H9 (cell line): ENCODE data around the gene ISM2. TPM values are rescaled to one million over a fixed set of nuclear protein-coding genes. Genes with fewer than 3 reads are reported as not detected.
"Not testable (repeated sequence)": the region's sequence is repeated elsewhere in the genome, so short reads cannot be mapped to it uniquely, and the experiment has no call there.

Experiments used
- DNase-seq: peaks from one replicate; pipeline ENCODE4 v3.0.0-alpha.2; 2017
- H2AFZ ChIP-seq: one replicate; pipeline ENCODE4 v1.6.1; 2013; ENCODE audit warnings: mild to moderate bottlenecking, low read length, control low read depth, moderate library complexity
- H2AK5ac ChIP-seq: 2 replicates; pipeline ENCODE4 v1.6.1; 2013; ENCODE audit warnings: low read length, control low read depth, mixed read lengths; ENCODE audit not compliant: insufficient read length
- H2BK120ac ChIP-seq: one replicate; pipeline ENCODE4 v1.6.1; 2013; ENCODE audit warnings: low read depth, mild to moderate bottlenecking, low read length, control low read depth, inconsistent platforms; ENCODE audit not compliant: poor library complexity, severe bottlenecking
- H2BK12ac ChIP-seq: 2 replicates; pipeline ENCODE4 v1.6.1; 2013; ENCODE audit warnings: low read length, control low read depth, mixed read lengths, low read depth; ENCODE audit not compliant: insufficient read length
- H2BK15ac ChIP-seq: 2 replicates; pipeline ENCODE4 v1.6.1; 2013; ENCODE audit warnings: low read depth, low read length, control low read depth
- H2BK20ac ChIP-seq: one replicate; pipeline ENCODE4 v1.6.1; 2013; ENCODE audit warnings: low read depth, mild to moderate bottlenecking, low read length, control low read depth, inconsistent platforms; ENCODE audit not compliant: poor library complexity, severe bottlenecking
- H2BK5ac ChIP-seq: 2 replicates; pipeline ENCODE4 v1.6.1; 2013; ENCODE audit warnings: low read length, control low read depth, mixed read lengths; ENCODE audit not compliant: insufficient read length
- H3K14ac ChIP-seq: 2 replicates; pipeline ENCODE4 v1.6.1; 2013; ENCODE audit warnings: low read length, control low read depth; ENCODE audit not compliant: insufficient read depth
- H3K18ac ChIP-seq: 2 replicates; pipeline ENCODE4 v1.6.1; 2013; ENCODE audit warnings: low read depth, mild to moderate bottlenecking, mixed read lengths, low read length, control low read depth; ENCODE audit not compliant: insufficient read length
- H3K23ac ChIP-seq: 2 replicates; pipeline ENCODE4 v1.6.1; 2013; ENCODE audit warnings: low read length, control low read depth, mixed read lengths, low read depth; ENCODE audit not compliant: insufficient read length
- H3K23me2 ChIP-seq: 2 replicates; pipeline ENCODE4 v1.6.1; 2013; ENCODE audit warnings: low read depth, mild to moderate bottlenecking, mixed read lengths, low read length, control low read depth; ENCODE audit not compliant: insufficient read length, poor library complexity, severe bottlenecking
- H3K27ac ChIP-seq: 2 replicates; pipeline ENCODE4 v1.5.1; 2013; ENCODE audit warnings: low read length, control low read depth, mixed read lengths, low read depth; ENCODE audit not compliant: insufficient read length
- H3K27me3 ChIP-seq: 2 replicates; pipeline ENCODE4 v1.6.1; 2013; ENCODE audit warnings: low read length, control low read depth, inconsistent platforms; ENCODE audit not compliant: insufficient read depth
- H3K4ac ChIP-seq: 2 replicates; pipeline ENCODE4 v1.6.1; 2013; ENCODE audit warnings: low read depth, mild to moderate bottlenecking, control low read depth, inconsistent platforms, low read length, moderate library complexity
- H3K4me1 ChIP-seq: 2 replicates; pipeline ENCODE4 v1.6.1; 2013; ENCODE audit warnings: low read length, control low read depth, inconsistent platforms; ENCODE audit not compliant: insufficient read depth
- H3K4me2 ChIP-seq: 2 replicates; pipeline ENCODE4 v1.6.1; 2013; ENCODE audit warnings: low read length, control low read depth, mixed read lengths; ENCODE audit not compliant: insufficient read length, insufficient read depth
- H3K56ac ChIP-seq: 2 replicates; pipeline ENCODE4 v1.6.1; 2013; ENCODE audit warnings: low read depth, mild to moderate bottlenecking, mixed read lengths, low read length, control low read depth; ENCODE audit not compliant: insufficient read length
- H3K79me1 ChIP-seq: 2 replicates; pipeline ENCODE4 v1.6.1; 2013; ENCODE audit warnings: low read depth, mild to moderate bottlenecking, moderate library complexity, low read length, control low read depth, inconsistent platforms; ENCODE audit not compliant: insufficient read depth, poor library complexity, severe bottlenecking
- H3K79me2 ChIP-seq: 2 replicates; pipeline ENCODE4 v1.6.1; 2013; ENCODE audit warnings: low read length, control low read depth, inconsistent platforms; ENCODE audit not compliant: insufficient read depth
- H3K9ac ChIP-seq: 2 replicates; pipeline ENCODE4 v1.6.1; 2013; ENCODE audit warnings: low read length, control low read depth, mixed read lengths; ENCODE audit not compliant: insufficient read length; ENCODE audit errors: extremely low read depth
- H3K9me3 ChIP-seq: one replicate; pipeline ENCODE4 v1.6.1; 2013; ENCODE audit warnings: low read depth, low read length, inconsistent platforms; ENCODE audit not compliant: control insufficient read depth
- H3T11ph ChIP-seq: one replicate; pipeline ENCODE4 v1.6.1; 2013; ENCODE audit warnings: mild to moderate bottlenecking, low read length, control low read depth, inconsistent platforms
- H4K20me1 ChIP-seq: one replicate; pipeline ENCODE4 v1.6.1; 2013; ENCODE audit not compliant: control insufficient read depth, insufficient read length, insufficient read depth
- H4K5ac ChIP-seq: 2 replicates; pipeline ENCODE4 v1.6.1; 2013; ENCODE audit warnings: low read depth, mild to moderate bottlenecking, mixed read lengths, low read length, control low read depth; ENCODE audit not compliant: insufficient read length
- H4K8ac ChIP-seq: replicated peaks from 2 replicates; pipeline ENCODE4 v1.6.1; 2013; ENCODE audit warnings: low read length, control low read depth, mixed read lengths, low read depth; ENCODE audit not compliant: insufficient read length
- H4K91ac ChIP-seq: 2 replicates; pipeline ENCODE4 v1.6.1; 2013; ENCODE audit warnings: low read depth, mild to moderate bottlenecking, moderate library complexity, mixed read lengths, low read length, control low read depth; ENCODE audit not compliant: insufficient read length
- H3K27ac Mint-ChIP-seq, 3 experiments: 2 replicates in 2 of 3; 3 replicates in 1 of 3; pipeline ENCODE4 v1.8.0; 2020 to 2021; ENCODE audit warnings: mixed read lengths in 3 of 3, mild to moderate bottlenecking in 1 of 3, moderate library complexity in 1 of 3
- H3K27me3 Mint-ChIP-seq: 2 replicates; pipeline ENCODE4 v1.8.0; 2021; ENCODE audit warnings: low read depth, mild to moderate bottlenecking, moderate library complexity, mixed read lengths
- H3K36me3 Mint-ChIP-seq, 3 experiments: 2 replicates in 2 of 3; 3 replicates in 1 of 3; pipeline ENCODE4 v1.8.0; 2020 to 2021; ENCODE audit warnings: low read depth in 3 of 3, mixed read lengths in 3 of 3; ENCODE audit not compliant: insufficient read depth in 1 of 3
- H3K4me1 Mint-ChIP-seq, 2 experiments: 2 replicates each; pipeline ENCODE4 v1.8.0; 2020; ENCODE audit warnings: mixed read lengths in 2 of 2
- H3K4me3 Mint-ChIP-seq, 2 experiments: 2 replicates in 1 of 2; 3 replicates in 1 of 2; pipeline ENCODE4 v1.8.0; 2020 to 2021; ENCODE audit warnings: mild to moderate bottlenecking in 2 of 2, mixed read lengths in 2 of 2, moderate library complexity in 1 of 2
- H3K9me3 Mint-ChIP-seq, 2 experiments: 2 replicates in 1 of 2; 3 replicates in 1 of 2; pipeline ENCODE4 v1.8.0; 2020; ENCODE audit warnings: mild to moderate bottlenecking in 2 of 2, mixed read lengths in 2 of 2, moderate library complexity in 1 of 2
- WGBS: extraction: QIAGEN DNeasy Blood & Tissue Kit; methylation state at CpG from one replicate; pipeline ENCODE4 v1.1.7; 2013; ENCODE audit warnings: missing lambda C conversion rate, low lambda C conversion rate, mixed read lengths; ENCODE audit not compliant: insufficient read length; ENCODE audit errors: extremely low coverage; 5-methylcytosine and 5-hydroxymethylcytosine counted together
- total RNA-seq: library from RNA; stranded (reverse); gene quantifications from 2 replicates; pipeline ENCODE4 v1.2.1, GENCODE V29; 2021
- TF ChIP-seq, protein P1 (sequence below): fragments of 200-600 bp; sonication (generic); conservative IDR thresholded peaks from 3 replicates; pipeline ENCODE4 v1.8.0; 2021; ENCODE audit warnings: antibody characterized with exemption, mild to moderate bottlenecking

ISM2 gene
- total RNA-seq, 1 experiment from 2014 or later = 0.39 TPM

DNA sequence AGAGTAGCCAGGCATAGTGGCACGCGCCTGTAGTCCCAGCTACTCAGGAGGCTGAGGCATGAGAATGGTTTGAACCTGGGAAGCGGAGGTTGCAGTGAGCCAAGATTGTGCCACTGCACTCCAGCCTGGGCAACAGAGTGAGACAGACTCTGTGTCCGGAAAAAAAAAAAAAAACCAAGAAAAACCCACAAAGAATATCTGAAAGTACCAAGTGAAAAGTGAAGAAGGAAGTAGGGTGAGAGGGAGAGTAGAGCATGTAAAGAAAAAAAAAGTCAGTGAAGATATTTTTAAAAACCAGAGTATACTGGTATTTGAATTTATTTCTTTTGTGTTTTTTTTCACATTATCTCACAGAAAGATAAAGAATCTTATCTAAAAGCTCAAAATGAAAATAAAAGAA is 43.3 kb upstream of the ISM2 start:
- Histone ChIP-seq H2BK120ac (no peak overlapping the region), H3K23me2 (no peaks in the 10 kb centered on the region), H4K5ac (no peak overlapping the region), H2BK12ac (no peak overlapping the region), H3K4me1 (no peaks in the 10 kb centered on the region), H2BK20ac (no peak overlapping the region), H2BK5ac (no peak overlapping the region), H2AK5ac (no peak overlapping the region), H3K14ac (no peak overlapping the region), H3K18ac (no peak overlapping the region), H3K27me3 (no peaks in the 10 kb centered on the region; the same call in 1 of the 2 replicates), H2AFZ (no peak overlapping the region), H3K56ac (no peak overlapping the region), H3K79me1 (no peaks in the 10 kb centered on the region), H3T11ph (no peak overlapping the region), H3K27ac (no peak overlapping the region), H3K79me2 (no peaks in the 10 kb centered on the region), H3K23ac (no peak overlapping the region), H2BK15ac (no peak overlapping the region), H4K91ac (no peak overlapping the region), H3K9me3 (no peaks in the 10 kb centered on the region), H3K4ac (no peak overlapping the region), H3K9ac (no peak overlapping the region), H3K4me2 (no peak overlapping the region), H4K20me1 (no peaks in the 10 kb centered on the region), H4K8ac (no peak overlapping the region)
- no CpG with 5 or more reads among the region's 4 CpGs for WGBS
- Mint-ChIP-seq H3K9me3 (no peaks in the 10 kb centered on the region), H3K36me3 (peaks cover 0 to 16% (median 8%) of the 10 kb centered on the region in 3 experiments; a peak in 6 of 7 replicates), H3K4me1 (peaks cover 2 to 4% of the 10 kb centered on the region in 2 experiments), H3K4me3 (no peak overlapping the region), H3K27ac (peak overlapping the region in 2 of 3 experiments; percentile 24 to 34; a peak in 3 of 7 replicates), H3K27me3 (no peaks in the 10 kb centered on the region)
- no peak for DNase-seq
- TF ChIP-seq, protein P1, sequence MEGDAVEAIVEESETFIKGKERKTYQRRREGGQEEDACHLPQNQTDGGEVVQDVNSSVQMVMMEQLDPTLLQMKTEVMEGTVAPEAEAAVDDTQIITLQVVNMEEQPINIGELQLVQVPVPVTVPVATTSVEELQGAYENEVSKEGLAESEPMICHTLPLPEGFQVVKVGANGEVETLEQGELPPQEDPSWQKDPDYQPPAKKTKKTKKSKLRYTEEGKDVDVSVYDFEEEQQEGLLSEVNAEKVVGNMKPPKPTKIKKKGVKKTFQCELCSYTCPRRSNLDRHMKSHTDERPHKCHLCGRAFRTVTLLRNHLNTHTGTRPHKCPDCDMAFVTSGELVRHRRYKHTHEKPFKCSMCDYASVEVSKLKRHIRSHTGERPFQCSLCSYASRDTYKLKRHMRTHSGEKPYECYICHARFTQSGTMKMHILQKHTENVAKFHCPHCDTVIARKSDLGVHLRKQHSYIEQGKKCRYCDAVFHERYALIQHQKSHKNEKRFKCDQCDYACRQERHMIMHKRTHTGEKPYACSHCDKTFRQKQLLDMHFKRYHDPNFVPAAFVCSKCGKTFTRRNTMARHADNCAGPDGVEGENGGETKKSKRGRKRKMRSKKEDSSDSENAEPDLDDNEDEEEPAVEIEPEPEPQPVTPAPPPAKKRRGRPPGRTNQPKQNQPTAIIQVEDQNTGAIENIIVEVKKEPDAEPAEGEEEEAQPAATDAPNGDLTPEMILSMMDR = no peak

DNA sequence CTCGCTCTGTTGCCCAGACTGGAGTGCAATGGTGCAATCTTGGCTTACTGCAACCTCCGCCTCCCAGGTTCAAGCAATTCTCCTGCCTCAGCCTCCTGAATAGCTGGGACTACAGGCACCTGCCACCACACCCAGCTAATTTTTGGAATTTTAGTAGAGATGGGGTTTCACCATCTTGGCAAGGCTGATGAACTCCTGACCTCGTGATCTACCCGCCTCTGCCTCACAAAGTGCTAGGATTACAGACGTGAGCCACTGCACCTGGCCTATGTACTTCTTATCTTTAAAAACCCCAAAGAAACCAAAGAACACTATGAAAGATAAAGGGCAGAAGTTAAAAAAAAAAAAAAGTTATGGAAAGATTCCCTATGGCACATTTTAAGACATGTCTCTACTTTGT is 38.3 kb upstream of the ISM2 start:
- not testable (repeated sequence) for H2BK20ac ChIP-seq, H2BK120ac ChIP-seq, H3K4me3 Mint-ChIP-seq, H4K91ac ChIP-seq, H2BK15ac ChIP-seq, H4K8ac ChIP-seq, H4K20me1 ChIP-seq, H3T11ph ChIP-seq, H3K4me1 Mint-ChIP-seq, H3K27me3 ChIP-seq, H3K4me1 ChIP-seq, H3K23me2 ChIP-seq, H2BK5ac ChIP-seq, DNase-seq, H3K18ac ChIP-seq, H2BK12ac ChIP-seq, H3K79me1 ChIP-seq, H3K4me2 ChIP-seq, H2AFZ ChIP-seq, H3K56ac ChIP-seq, H3K79me2 ChIP-seq, H3K14ac ChIP-seq, H3K27me3 Mint-ChIP-seq, H3K9ac ChIP-seq, H3K4ac ChIP-seq, H2AK5ac ChIP-seq, H4K5ac ChIP-seq, H3K27ac Mint-ChIP-seq, H3K27ac ChIP-seq, H3K9me3 ChIP-seq, H3K9me3 Mint-ChIP-seq, H3K23ac ChIP-seq
- peaks cover 3 to 16% (median 13%) of the 10 kb centered on the region in 3 experiments; a peak in 6 of 7 replicates for H3K36me3 Mint-ChIP-seq
- WGBS = no CpG with 5 or more reads among the region's 5 CpGs
